Activated B cell treated with CpG ODN at 0.5 μM for 24 hours (primary cell): ENCODE data around the gene SPACDR. TPM values are rescaled to one million over a fixed set of nuclear protein-coding genes. Genes with fewer than 3 reads are reported as not detected.

ENCODE experiments used
- ATAC-seq: fragments of 200-7000 bp; cut with Tn5 transposase; one replicate; pipeline ENCODE4 v1.10.0; 2021; ENCODE audit warnings: low read depth, mild to moderate bottlenecking, moderate library complexity
- CTCF ChIA-PET: fragments of 350-600 bp; sonication (Branson Sonifier 250); formaldehyde crosslinking; loops from one replicate; lab custom pipeline; 2021; ENCODE audit warnings: antibody characterized with exemption; lab: Charles Lee
- POLR2A ChIA-PET: fragments of 350-600 bp; sonication (Branson Sonifier 250); formaldehyde crosslinking; loops from one replicate; lab custom pipeline; 2021; ENCODE audit warnings: antibody characterized with exemption; lab: Charles Lee
- DNase-seq: peaks from one replicate; pipeline ENCODE4 v3.0.0; 2022
- H3K27ac Mint-ChIP-seq: one replicate; pipeline ENCODE4 v1.8.0; 2020; ENCODE audit warnings: mixed read lengths
- H3K27me3 Mint-ChIP-seq: one replicate; pipeline ENCODE4 v1.8.0; 2021; ENCODE audit warnings: mixed read lengths
- H3K36me3 Mint-ChIP-seq: one replicate; pipeline ENCODE4 v1.8.0; 2021; ENCODE audit warnings: low read depth, mixed read lengths
- H3K4me1 Mint-ChIP-seq: one replicate; pipeline ENCODE4 v1.8.0; 2021; ENCODE audit warnings: mixed read lengths
- H3K4me3 Mint-ChIP-seq: one replicate; pipeline ENCODE4 v1.8.0; 2020; ENCODE audit warnings: mild to moderate bottlenecking, mixed read lengths
- H3K9me3 Mint-ChIP-seq: one replicate; pipeline ENCODE4 v1.8.0; 2020; ENCODE audit warnings: mixed read lengths
- intact Hi-C: fragments of 100-400 bp; cut with micrococcal nuclease; formaldehyde crosslinking; loops from one replicate; pipeline ENCODE4 v1.15.1; 2024
- total RNA-seq: library from RNA; stranded (reverse); gene quantifications from 2 replicates; pipeline ENCODE4 v1.2.3, GENCODE V29; 2022
- TF ChIP-seq, protein P1 (sequence below): fragments of 200-600 bp; IDR thresholded peaks from one replicate; pipeline ENCODE4 v1.8.0; 2022; ENCODE audit warnings: antibody characterized with exemption, mild to moderate bottlenecking

The SPACDR gene
- total RNA-seq, 1 donor from 2014 or later: 2.3 TPM

DNA sequence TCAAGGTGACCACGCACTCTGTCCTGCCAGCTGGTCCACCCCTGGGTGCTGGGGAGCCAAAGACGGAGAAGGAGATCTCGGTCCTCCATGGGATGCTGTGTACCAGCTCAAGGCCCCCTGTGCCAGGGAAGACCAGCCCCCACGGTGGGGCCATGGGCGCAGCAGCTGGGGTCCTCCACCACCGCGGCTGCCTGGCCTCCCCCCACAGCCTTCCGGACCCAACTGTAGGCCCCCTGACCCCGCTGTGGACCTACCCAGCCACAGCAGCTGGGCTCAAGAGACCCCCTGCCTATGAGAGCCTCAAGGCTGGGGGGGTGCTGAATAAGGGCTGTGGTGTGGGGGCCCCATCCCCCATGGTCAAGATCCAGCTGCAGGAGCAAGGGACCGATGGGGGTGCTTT is 25.1 kb upstream of the SPACDR start:
- H3K9me3 Mint-ChIP-seq: no peaks in the 10 kb centered on the region
- peaks cover 6% of the 10 kb centered on the region for H3K4me1 Mint-ChIP-seq
- no peaks in the 10 kb centered on the region for H3K36me3 Mint-ChIP-seq
- ATAC-seq (no peak), DNase-seq (no peak)
- CTCF ChIA-PET: no interaction called here
- H3K27ac Mint-ChIP-seq: no peak overlapping the region
- TF ChIP-seq, protein P1, sequence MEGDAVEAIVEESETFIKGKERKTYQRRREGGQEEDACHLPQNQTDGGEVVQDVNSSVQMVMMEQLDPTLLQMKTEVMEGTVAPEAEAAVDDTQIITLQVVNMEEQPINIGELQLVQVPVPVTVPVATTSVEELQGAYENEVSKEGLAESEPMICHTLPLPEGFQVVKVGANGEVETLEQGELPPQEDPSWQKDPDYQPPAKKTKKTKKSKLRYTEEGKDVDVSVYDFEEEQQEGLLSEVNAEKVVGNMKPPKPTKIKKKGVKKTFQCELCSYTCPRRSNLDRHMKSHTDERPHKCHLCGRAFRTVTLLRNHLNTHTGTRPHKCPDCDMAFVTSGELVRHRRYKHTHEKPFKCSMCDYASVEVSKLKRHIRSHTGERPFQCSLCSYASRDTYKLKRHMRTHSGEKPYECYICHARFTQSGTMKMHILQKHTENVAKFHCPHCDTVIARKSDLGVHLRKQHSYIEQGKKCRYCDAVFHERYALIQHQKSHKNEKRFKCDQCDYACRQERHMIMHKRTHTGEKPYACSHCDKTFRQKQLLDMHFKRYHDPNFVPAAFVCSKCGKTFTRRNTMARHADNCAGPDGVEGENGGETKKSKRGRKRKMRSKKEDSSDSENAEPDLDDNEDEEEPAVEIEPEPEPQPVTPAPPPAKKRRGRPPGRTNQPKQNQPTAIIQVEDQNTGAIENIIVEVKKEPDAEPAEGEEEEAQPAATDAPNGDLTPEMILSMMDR: no peak
- H3K27me3 Mint-ChIP-seq: peaks cover 26% of the 10 kb centered on the region
- H3K4me3 Mint-ChIP-seq: no peak overlapping the region
- POLR2A ChIA-PET: interaction anchor here (0.6 kb wide), 1 partner anchor 315 kb away, joined by 4 read pairs; no protein-coding TSS in a partner anchor
- intact Hi-C loops: no loop called here

DNA sequence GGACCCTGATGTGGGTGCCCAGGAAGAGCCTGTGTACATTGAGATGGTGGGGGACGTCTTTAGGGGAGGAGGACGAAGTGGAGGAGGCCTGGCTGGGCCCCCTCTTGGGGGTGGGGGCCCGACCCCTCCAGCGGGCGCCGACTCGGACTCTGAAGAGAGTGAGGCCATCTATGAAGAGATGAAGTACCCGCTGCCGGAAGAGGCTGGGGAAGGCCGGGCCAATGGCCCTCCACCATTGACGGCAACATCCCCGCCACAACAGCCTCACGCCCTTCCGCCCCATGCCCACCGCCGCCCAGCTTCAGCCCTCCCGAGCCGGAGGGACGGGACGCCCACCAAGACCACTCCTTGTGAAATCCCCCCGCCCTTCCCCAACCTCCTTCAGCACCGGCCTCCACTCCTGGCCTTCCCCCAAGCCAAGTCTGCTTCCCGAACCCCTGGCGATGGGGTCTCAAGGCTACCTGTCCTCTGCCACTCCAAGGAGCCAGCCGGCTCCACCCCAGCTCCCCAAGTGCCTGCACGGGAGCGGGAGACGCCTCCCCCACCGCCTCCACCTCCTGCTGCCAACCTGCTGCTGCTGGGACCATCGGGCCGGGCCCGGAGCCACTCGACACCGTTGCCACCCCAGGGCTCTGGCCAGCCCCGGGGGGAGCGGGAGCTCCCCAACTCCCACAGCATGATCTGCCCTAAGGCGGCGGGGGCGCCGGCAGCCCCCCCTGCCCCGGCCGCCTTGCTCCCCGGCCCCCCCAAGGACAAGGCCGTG is 24.5 kb upstream of the SPACDR start:
- H3K36me3 Mint-ChIP-seq: no peaks in the 10 kb centered on the region
- POLR2A ChIA-PET: no interaction called here
- H3K27me3 Mint-ChIP-seq: peaks cover 26% of the 10 kb centered on the region

DNA sequence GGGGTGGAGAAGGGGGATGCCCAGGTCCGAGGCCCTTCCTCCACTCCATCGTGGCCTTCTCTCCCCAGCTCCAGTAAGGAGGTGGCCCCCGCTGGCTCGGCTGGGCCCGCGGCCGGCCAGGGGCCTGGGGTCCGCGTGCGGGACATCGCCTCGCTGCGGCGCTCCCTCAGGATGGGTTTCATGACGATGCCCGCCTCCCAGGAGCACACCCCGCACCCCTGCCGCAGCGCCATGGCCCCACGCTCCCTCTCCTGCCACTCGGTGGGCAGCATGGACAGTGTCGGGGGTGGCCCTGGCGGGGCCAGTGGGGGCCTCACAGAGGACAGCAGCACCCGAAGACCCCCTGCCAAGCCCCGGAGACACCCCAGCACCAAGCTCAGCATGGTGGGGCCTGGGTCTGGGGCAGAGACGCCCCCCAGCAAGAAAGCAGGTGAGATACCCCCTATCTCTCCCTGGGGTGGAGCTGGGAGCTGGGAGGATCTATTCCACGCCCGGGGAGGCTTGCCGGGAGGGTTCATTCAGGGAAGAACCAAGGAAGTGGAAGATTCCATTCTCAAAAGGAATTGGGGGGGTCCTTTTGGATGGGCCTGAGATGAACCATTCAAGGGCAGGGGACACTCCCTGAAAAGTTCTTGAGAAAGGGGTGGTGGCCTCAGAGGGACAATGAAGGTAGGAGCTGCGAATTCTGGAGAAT is 22.8 kb upstream of the SPACDR start:
- Mint-ChIP-seq H3K27ac (no peak overlapping the region), H3K9me3 (no peaks in the 10 kb centered on the region), H3K4me1 (peaks cover 7% of the 10 kb centered on the region), H3K36me3 (no peaks in the 10 kb centered on the region), H3K4me3 (no peak overlapping the region), H3K27me3 (peaks cover 15% of the 10 kb centered on the region)
- TF ChIP-seq, protein P1: no peak
- ATAC-seq: no peak
- ChIA-PET POLR2A (interaction anchor here (0.6 kb wide), 1 partner anchor 293 kb away, joined by 3 read pairs; no protein-coding TSS in a partner anchor), CTCF (interaction anchor here (2.4 kb wide), 1 partner anchor 73 kb away, joined by 6 read pairs; no protein-coding TSS in a partner anchor)
- intact Hi-C loops: no loop called here
- DNase-seq: no peak

More for the DNA sequence above, 24.5 kb upstream of the SPACDR start:
- H3K27ac Mint-ChIP-seq: no peak overlapping the region
- TF ChIP-seq, protein P1: no peak
- DNase-seq (no peak), ATAC-seq (no peak)
- CTCF ChIA-PET: interaction anchor here (2.4 kb wide), 1 partner anchor 71 kb away, joined by 6 read pairs; no protein-coding TSS in a partner anchor
- H3K9me3 Mint-ChIP-seq: no peaks in the 10 kb centered on the region
- no peak overlapping the region for H3K4me3 Mint-ChIP-seq
- peaks cover 6% of the 10 kb centered on the region for H3K4me1 Mint-ChIP-seq
- intact Hi-C loops: no loop called here

DNA sequence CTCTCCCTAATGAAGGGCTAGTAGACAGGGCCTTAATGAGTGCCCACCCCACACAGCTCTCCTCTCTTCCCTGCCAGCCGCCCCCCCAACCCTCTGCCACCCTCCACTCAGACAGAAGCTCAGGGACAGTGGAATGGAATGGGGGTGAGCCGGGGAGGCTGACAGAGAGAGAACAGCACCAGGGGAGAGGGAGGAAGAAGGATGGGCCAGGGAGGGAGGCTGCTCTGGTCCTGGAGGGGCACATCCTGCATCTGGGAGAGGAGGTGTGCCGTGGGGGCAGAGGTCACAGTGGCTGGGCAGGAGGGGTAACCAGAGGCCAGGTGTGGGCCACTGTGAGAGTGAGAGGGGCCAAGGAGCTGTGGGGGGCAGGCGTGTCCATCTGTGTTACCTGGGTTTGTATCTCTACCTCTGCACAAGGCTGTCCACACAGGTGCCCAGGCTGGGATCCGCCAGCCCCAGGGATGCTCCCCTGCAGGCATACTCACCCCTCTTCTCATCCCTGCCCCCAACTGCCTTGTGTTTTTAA is 22.1 kb upstream of the SPACDR start:
- TF ChIP-seq, protein P1: no peak
- H3K9me3 Mint-ChIP-seq: no peaks in the 10 kb centered on the region
- no peaks in the 10 kb centered on the region for H3K36me3 Mint-ChIP-seq
- H3K27me3 Mint-ChIP-seq: peaks cover 13% of the 10 kb centered on the region
- ChIA-PET CTCF (interaction anchor here (2.4 kb wide), 1 partner anchor 73 kb away, joined by 6 read pairs; no protein-coding TSS in a partner anchor), POLR2A (no interaction called here)
- no peak overlapping the region for H3K27ac Mint-ChIP-seq
- no peak overlapping the region for H3K4me3 Mint-ChIP-seq
- intact Hi-C loops: no loop called here
- ATAC-seq (no peak), DNase-seq (no peak)
- peaks cover 7% of the 10 kb centered on the region for H3K4me1 Mint-ChIP-seq

DNA sequence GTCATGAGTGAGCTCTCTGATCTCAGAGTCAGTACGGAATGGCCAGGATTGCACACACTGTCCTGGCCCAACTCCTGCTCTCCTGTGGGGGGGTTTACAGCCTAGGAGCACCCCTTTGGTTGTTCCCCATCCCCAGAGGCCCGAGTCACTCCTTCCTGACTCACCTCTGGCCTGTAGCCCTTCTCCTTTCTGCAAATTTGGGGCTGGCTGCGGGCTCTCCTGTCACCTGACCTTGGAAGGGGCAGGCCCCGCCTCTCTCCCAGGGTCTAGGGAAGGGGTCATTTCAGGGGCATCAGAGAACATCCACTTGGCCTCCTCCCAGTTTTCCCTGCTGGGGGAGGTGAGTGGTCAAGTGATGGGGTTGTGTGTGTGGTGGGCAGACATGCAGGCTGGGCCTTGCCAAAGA is 21.4 kb upstream of the SPACDR start:
- intact Hi-C loops: no loop called here
- Mint-ChIP-seq H3K9me3 (no peaks in the 10 kb centered on the region), H3K4me3 (no peak overlapping the region), H3K27me3 (peaks cover 13% of the 10 kb centered on the region), H3K27ac (no peak overlapping the region), H3K4me1 (peaks cover 7% of the 10 kb centered on the region), H3K36me3 (no peaks in the 10 kb centered on the region)
- ATAC-seq (no peak), DNase-seq (no peak)
- POLR2A ChIA-PET: interaction anchor here (0.6 to 0.7 kb wide), 2 partner anchors 418 to 496 kb away, joined by 6 to 7 read pairs; no protein-coding TSS in a partner anchor
- CTCF ChIA-PET: no interaction called here
- TF ChIP-seq, protein P1: no peak
